ENCODE measurements around the gene NTM. TPM values are rescaled to one million over a fixed set of nuclear protein-coding genes. Genes with fewer than 3 reads are reported as not detected.

The NTM gene
- total and polyA plus RNA-seq, 2 experiments from 2014 or later, result 25.9 to 49.0 TPM

GRCh38 chr11:131857246-131857645 is 486.8 kb downstream of the NTM start:
- Histone ChIP-seq H3K4me3 (no peak overlapping the region), H3K27me3 (replicated peaks; ENCODE audit: insufficient read depth) (no peaks in the 10 kb centered on the region), H3K36me3 (ENCODE audit: low read depth) (no peaks in the 10 kb centered on the region), H3K9me3 (ENCODE audit: low read depth) (no peaks in the 10 kb centered on the region), H3K9me2 (ENCODE audit: insufficient read depth) (no peaks in the 10 kb centered on the region), H3K27ac (no peak overlapping the region), H3K9ac (no peak overlapping the region), H3K79me2 (ENCODE audit: insufficient read depth) (no peaks in the 10 kb centered on the region), H3K4me1 (ENCODE audit: insufficient read depth) (peaks cover 17% of the 10 kb centered on the region; the same call in 1 of the 2 replicates), H3F3A (ENCODE audit: insufficient read depth) (no peaks in the 10 kb centered on the region), H2AFZ (no peak overlapping the region), H4K20me1 (ENCODE audit: insufficient read depth) (no peaks in the 10 kb centered on the region), H3K4me2 (ENCODE audit: unreplicated experiment) (no peak overlapping the region)
- in situ Hi-C loops (cut with MboI), result no loop called here
- 80 to 85% methylated on average over 5 of the region's 5 CpGs for WGBS, 2 experiments (ENCODE audit: low coverage in 1 of 2, low lambda C conversion rate in 2 of 2, missing lambda C conversion rate in 2 of 2)
- TF ChIP-seq EZH2phosphoT487 (IDR thresholded peaks at IDR 0.05; ENCODE audit: insufficient read depth, low read depth) (no peak), EZH2 (IDR thresholded peaks at IDR 0.05; ENCODE audit: insufficient read depth, poor library complexity, severe bottlenecking) (no peak)
- no peak for DNase-seq

- no peaks in the 10 kb centered on the region for H3K9me3 ChIP-seq (ENCODE audit: low read depth)
- no peak overlapping the region for H3K4me3 ChIP-seq
- H3K9ac ChIP-seq, result no peak overlapping the region
- no peaks in the 10 kb centered on the region for H3F3A ChIP-seq (ENCODE audit: insufficient read depth)
- no peaks in the 10 kb centered on the region for H3K27me3 ChIP-seq (replicated peaks; ENCODE audit: insufficient read depth)
- DNase-seq, result no peak
- H4K20me1 ChIP-seq (ENCODE audit: insufficient read depth), result no peaks in the 10 kb centered on the region
- no peak overlapping the region for H3K4me2 ChIP-seq (ENCODE audit: unreplicated experiment)
- in situ Hi-C loops (cut with MboI), result no loop called here
- no peak overlapping the region for H3K27ac ChIP-seq
- no peak for TF ChIP-seq EZH2phosphoT487 (IDR thresholded peaks at IDR 0.05; ENCODE audit: insufficient read depth, low read depth)
- TF ChIP-seq EZH2 (IDR thresholded peaks at IDR 0.05; ENCODE audit: insufficient read depth, poor library complexity, severe bottlenecking), result no peak
- H3K9me2 ChIP-seq (ENCODE audit: insufficient read depth), result no peaks in the 10 kb centered on the region
- H3K36me3 ChIP-seq (ENCODE audit: low read depth), result no peaks in the 10 kb centered on the region
- H3K4me1 ChIP-seq (ENCODE audit: insufficient read depth), result peaks cover 17% of the 10 kb centered on the region; the same call in 1 of the 2 replicates
- WGBS, 2 experiments (ENCODE audit: low coverage in 1 of 2, low lambda C conversion rate in 2 of 2, missing lambda C conversion rate in 2 of 2), result 91 to 93% methylated on average over 11 of the region's 11 CpGs
- H2AFZ ChIP-seq, result no peak overlapping the region
- no peaks in the 10 kb centered on the region for H3K79me2 ChIP-seq (ENCODE audit: insufficient read depth)
Observed at GRCh38 chr11:131858505-131858904, 488.1 kb downstream of the NTM start.

GRCh38 chr11:131859538-131860210 is 489.3 kb downstream of the NTM start:
- no peaks in the 10 kb centered on the region for H3F3A ChIP-seq (ENCODE audit: insufficient read depth)
- H3K4me1 ChIP-seq (ENCODE audit: insufficient read depth), result peaks cover 17% of the 10 kb centered on the region; the same call in 1 of the 2 replicates
- H2AFZ ChIP-seq, result no peak overlapping the region
- H3K9ac ChIP-seq, result no peak overlapping the region
- H3K4me2 ChIP-seq (ENCODE audit: unreplicated experiment), result no peak overlapping the region
- in situ Hi-C loops (cut with MboI), result loop anchor here (10.0 kb wide), 1 partner anchor 265 kb away; no protein-coding TSS in a partner anchor
- no peak overlapping the region for H3K4me3 ChIP-seq
- no peaks in the 10 kb centered on the region for H3K27me3 ChIP-seq (replicated peaks; ENCODE audit: insufficient read depth)
- no peaks in the 10 kb centered on the region for H4K20me1 ChIP-seq (ENCODE audit: insufficient read depth)
- WGBS, 2 experiments (ENCODE audit: low coverage in 1 of 2, low lambda C conversion rate in 2 of 2, missing lambda C conversion rate in 2 of 2), result 40 to 42% methylated on average over 8 of the region's 8 CpGs
- H3K9me3 ChIP-seq (ENCODE audit: low read depth), result no peaks in the 10 kb centered on the region
- TF ChIP-seq EZH2phosphoT487 (IDR thresholded peaks at IDR 0.05; ENCODE audit: insufficient read depth, low read depth) (no peak), EZH2 (IDR thresholded peaks at IDR 0.05; ENCODE audit: insufficient read depth, poor library complexity, severe bottlenecking) (no peak)
- no peaks in the 10 kb centered on the region for H3K9me2 ChIP-seq (ENCODE audit: insufficient read depth)
- no peak overlapping the region for H3K27ac ChIP-seq
- H3K79me2 ChIP-seq (ENCODE audit: insufficient read depth), result no peaks in the 10 kb centered on the region
- DNase-seq, result peak; percentile 80
- H3K36me3 ChIP-seq (ENCODE audit: low read depth), result no peaks in the 10 kb centered on the region

- no peaks in the 10 kb centered on the region for H3F3A ChIP-seq (ENCODE audit: insufficient read depth)
- no peaks in the 10 kb centered on the region for H3K27me3 ChIP-seq (replicated peaks; ENCODE audit: insufficient read depth)
- TF ChIP-seq EZH2phosphoT487 (IDR thresholded peaks at IDR 0.05; ENCODE audit: insufficient read depth, low read depth) (no peak), EZH2 (IDR thresholded peaks at IDR 0.05; ENCODE audit: insufficient read depth, poor library complexity, severe bottlenecking) (no peak)
- WGBS, 2 experiments (ENCODE audit: low coverage in 1 of 2, low lambda C conversion rate in 2 of 2, missing lambda C conversion rate in 2 of 2), result 91 to 94% methylated on average over 5 of the region's 5 CpGs
- no peaks in the 10 kb centered on the region for H3K36me3 ChIP-seq (ENCODE audit: low read depth)
- no peaks in the 10 kb centered on the region for H3K9me2 ChIP-seq (ENCODE audit: insufficient read depth)
- H3K79me2 ChIP-seq (ENCODE audit: insufficient read depth), result no peaks in the 10 kb centered on the region
- H3K9ac ChIP-seq, result no peak overlapping the region
- H3K4me1 ChIP-seq (ENCODE audit: insufficient read depth), result peaks cover 13% of the 10 kb centered on the region; the same call in 1 of the 2 replicates
- no peak overlapping the region for H2AFZ ChIP-seq
- in situ Hi-C loops (cut with MboI), result loop anchor here (10.0 kb wide), 1 partner anchor 261 kb away; no protein-coding TSS in a partner anchor
- no peak overlapping the region for H3K4me3 ChIP-seq
- no peak overlapping the region for H3K4me2 ChIP-seq (ENCODE audit: unreplicated experiment)
- no peaks in the 10 kb centered on the region for H4K20me1 ChIP-seq (ENCODE audit: insufficient read depth)
- no peaks in the 10 kb centered on the region for H3K9me3 ChIP-seq (ENCODE audit: low read depth)
- DNase-seq, result no peak
- no peak overlapping the region for H3K27ac ChIP-seq
Observed at GRCh38 chr11:131864228-131864627, 493.8 kb downstream of the NTM start.

Data from GM23248 (cell line).